Measurements from ENCODE around the gene PDE6B. TPM values are rescaled to one million over a fixed set of nuclear protein-coding genes. Genes with fewer than 3 reads are reported as not detected.
A peak's percentile ranks its signal among the peaks of the same experiment; 100 is the strongest.

PDE6B gene
- total and polyA plus RNA-seq, 9 donors: 1.4 to 7.5 (median 4.6) TPM

DNA sequence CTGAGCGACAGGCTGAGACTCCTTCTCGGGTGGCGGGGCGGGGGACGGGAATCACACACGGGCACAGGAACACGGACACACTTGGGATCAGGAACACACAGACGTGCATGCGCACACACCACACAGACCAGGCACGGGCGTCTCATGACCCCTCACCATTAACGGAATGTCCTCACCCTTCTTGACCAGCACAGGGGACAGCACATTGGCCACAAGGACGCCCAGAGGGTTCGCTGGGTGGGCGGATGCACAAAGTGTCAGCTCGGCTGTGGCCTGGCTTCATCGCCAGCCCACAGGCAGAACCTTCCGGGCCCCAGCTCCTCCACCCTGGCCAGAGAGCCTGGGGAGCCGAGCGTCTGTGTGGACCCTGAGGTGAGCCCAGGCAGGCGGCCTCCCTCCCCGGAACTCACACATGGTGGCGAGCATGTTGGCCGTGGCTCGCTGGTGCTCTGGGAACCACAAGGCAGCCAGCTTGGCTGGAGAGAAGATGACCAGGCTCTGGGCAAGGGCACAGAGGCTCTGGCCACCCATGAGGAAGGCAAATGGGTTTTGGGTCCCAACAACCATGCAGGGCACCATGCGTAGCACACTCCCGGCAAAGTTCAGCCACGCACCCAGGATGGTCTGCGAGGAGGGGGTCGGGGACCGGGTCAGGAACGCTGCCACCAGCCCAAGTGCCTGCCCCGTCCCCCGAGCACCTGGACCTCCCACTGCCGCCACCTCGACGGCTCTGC lies 60.5 kb downstream of the PDE6B start:
- 88 to 94% (median 90%) methylated on average over 36 to 37 of the region's 37 CpGs for WGBS, 3 donors
- no peak overlapping the region for H3K4me3 ChIP-seq
- intact Hi-C loops (cut with DNase I): no loop called here
- TF ChIP-seq EP300 (IDR thresholded peaks at IDR 0.05): no peak
- no peak for TF ChIP-seq CTCF (IDR thresholded peaks at IDR 0.05)
- TF ChIP-seq POLR2A (IDR thresholded peaks at IDR 0.05): no peak
- DNase-seq: no peak
- H3K27ac ChIP-seq: no peak overlapping the region
- H3K9me3 ChIP-seq: no peaks in the 10 kb centered on the region
- no peaks in the 10 kb centered on the region for H3K4me1 ChIP-seq (ENCODE audit: insufficient read depth)
- H3K27me3 ChIP-seq: no peaks in the 10 kb centered on the region
- H3K36me3 ChIP-seq: no peaks in the 10 kb centered on the region

DNA sequence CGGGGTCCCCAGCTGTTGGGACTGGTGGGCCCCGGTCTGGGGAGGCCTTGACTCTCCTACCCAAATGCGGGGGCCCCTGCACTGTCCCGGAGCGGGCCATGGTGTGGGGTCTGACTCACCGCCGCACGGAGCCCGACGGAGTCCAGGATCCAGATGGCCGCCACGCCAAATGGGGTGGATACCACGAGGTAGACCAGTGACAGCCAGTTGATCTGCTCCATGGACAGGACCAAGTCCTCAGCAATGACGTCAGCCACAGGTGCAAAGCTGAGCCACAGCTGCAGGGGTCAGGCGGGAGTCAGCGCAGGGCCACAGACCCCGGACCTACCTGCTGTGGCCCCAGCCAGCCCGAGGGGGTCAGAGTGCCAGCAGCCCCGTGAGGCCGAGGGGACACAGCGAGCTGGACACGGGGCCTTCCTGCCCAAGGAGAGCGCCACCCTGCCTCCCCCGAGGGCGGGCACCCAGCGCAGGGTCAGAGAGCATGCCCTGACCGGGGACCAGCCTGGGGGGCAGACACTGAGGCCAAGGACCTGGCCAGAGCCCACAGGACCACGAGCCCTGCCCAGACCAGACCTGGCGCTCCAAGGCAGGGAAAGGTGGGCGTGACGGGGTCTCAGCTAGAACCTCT lies 61.2 kb downstream of the PDE6B start:
- no peaks in the 10 kb centered on the region for H3K36me3 ChIP-seq
- H3K27ac ChIP-seq: no peak overlapping the region
- intact Hi-C loops (cut with DNase I): no loop called here
- TF ChIP-seq CTCF (IDR thresholded peaks at IDR 0.05) (no peak), EP300 (IDR thresholded peaks at IDR 0.05) (no peak), POLR2A (IDR thresholded peaks at IDR 0.05) (no peak)
- peak in 2 of 5 donors; percentile 16 to 23 for DNase-seq
- no peaks in the 10 kb centered on the region for H3K27me3 ChIP-seq
- no peaks in the 10 kb centered on the region for H3K9me3 ChIP-seq
- no peak overlapping the region for H3K4me3 ChIP-seq
- no peaks in the 10 kb centered on the region for H3K4me1 ChIP-seq (ENCODE audit: insufficient read depth)
- 89 to 92% (median 90%) methylated on average over 24 to 31 of the region's 31 CpGs for WGBS, 3 donors

DNA sequence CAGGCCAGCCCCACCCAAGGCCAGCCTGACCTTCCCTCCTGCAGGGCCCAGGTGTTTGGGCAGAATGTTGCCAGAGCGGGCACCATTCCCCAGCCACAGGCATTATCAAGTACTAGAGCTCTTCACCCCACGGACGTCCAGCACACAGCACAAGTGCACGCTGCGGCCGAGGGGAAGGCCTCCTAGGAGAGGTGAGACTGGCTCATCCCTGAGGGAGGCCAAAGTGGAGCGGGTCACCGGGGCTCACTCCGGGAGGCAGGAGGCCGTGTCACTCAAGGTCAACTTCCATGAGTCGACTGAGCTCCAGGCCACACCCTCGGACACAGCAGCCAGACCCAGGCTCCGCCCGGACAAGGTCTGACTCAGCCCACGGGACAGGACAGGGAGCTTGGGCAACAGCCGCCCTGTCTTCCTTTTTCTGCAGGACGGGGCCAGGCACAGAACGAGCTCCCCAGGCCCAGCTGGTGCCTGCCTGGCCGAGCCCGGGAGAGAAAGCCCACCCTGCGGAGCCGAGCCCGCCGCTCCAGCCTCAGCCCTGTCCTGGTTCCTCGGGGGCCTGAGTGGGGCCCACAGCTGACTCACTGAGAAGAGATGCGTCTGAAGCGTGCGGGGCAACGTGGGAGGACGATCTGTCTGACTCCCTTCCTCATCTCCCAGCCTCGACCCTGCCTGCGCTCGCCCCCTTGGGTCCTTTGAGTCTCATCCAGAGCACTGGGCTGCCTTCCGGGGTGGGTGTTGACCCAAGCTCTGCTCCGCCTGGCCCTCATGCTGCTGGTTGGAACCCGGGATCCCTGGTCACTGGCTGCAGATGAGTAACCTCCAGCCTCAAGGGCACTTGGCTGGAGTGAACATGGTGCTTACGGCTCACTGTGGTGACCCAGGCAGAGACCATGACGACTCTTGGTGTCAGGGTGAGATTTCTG lies 61.9 kb downstream of the PDE6B start:
- WGBS, 3 donors: 62 to 66% (median 65%) methylated on average over 38 of the region's 38 CpGs
- H3K27ac ChIP-seq: no peak overlapping the region
- no peaks in the 10 kb centered on the region for H3K9me3 ChIP-seq
- DNase-seq: peak in 3 of 5 donors; percentile 40 to 57 (median 44)
- TF ChIP-seq CTCF (IDR thresholded peaks at IDR 0.05) (no peak), POLR2A (IDR thresholded peaks at IDR 0.05) (no peak), EP300 (IDR thresholded peaks at IDR 0.05) (no peak)
- intact Hi-C loops (cut with DNase I): no loop called here
- no peaks in the 10 kb centered on the region for H3K36me3 ChIP-seq
- H3K4me1 ChIP-seq (ENCODE audit: insufficient read depth): no peaks in the 10 kb centered on the region
- no peaks in the 10 kb centered on the region for H3K27me3 ChIP-seq
- H3K4me3 ChIP-seq: no peak overlapping the region

All from ovary (tissue), 9 donors.